Measurements from ENCODE around the gene MORN1.
A peak's percentile ranks its signal among the peaks of the same experiment; 100 is the strongest.

DNA sequence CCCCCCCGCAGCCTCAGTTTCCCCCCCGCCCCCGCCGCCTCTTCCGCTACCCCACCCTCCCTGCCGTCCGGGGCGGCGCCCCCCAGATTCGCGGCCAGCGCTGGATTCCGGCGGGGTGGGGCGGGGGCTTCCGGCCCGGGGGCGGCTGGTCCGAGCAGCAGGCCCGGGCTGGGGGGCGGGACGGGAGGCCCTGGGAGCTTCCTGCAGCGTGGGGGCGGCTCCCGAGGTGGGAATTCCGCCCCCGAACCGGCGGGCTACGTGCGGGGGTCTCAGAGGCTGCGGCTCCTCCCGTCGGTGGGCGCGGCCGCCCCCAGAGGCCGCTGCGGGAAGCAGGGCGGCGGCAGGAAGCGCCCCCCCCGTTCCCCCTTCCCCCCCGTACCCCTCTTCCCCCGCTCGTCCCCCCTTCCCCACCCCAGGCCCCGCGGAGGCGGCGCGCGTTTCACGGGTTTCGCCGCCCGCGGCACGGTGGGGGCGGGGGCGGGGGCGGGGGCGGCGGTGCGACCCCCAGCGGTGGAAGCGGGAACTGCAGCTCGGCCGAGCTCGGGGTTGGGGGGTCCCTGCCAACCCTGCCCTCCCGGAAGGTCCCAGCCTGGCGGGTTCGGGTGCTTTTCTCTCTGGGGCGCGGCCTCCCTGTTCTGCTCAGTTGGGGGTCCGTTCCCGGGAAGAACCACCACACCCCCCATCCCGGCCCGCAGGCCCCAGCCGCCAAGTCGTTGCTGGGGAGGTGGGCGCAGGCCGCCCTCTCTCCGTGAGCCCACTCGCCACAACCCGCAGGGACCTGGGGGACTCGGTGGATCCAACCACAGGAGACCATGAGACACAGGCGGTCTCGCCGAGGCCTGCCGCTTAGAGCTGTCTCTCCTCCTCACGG, 76.3 kb downstream of the MORN1 start:
- TF ChIP-seq POLR2A (IDR thresholded peaks at IDR 0.05) = no peak
- TF ChIP-seq, protein P1, sequence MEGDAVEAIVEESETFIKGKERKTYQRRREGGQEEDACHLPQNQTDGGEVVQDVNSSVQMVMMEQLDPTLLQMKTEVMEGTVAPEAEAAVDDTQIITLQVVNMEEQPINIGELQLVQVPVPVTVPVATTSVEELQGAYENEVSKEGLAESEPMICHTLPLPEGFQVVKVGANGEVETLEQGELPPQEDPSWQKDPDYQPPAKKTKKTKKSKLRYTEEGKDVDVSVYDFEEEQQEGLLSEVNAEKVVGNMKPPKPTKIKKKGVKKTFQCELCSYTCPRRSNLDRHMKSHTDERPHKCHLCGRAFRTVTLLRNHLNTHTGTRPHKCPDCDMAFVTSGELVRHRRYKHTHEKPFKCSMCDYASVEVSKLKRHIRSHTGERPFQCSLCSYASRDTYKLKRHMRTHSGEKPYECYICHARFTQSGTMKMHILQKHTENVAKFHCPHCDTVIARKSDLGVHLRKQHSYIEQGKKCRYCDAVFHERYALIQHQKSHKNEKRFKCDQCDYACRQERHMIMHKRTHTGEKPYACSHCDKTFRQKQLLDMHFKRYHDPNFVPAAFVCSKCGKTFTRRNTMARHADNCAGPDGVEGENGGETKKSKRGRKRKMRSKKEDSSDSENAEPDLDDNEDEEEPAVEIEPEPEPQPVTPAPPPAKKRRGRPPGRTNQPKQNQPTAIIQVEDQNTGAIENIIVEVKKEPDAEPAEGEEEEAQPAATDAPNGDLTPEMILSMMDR (IDR thresholded peaks at IDR 0.05) = peak; percentile 86 to 100 (median 98)
